Activated CD4-positive, alpha-beta T cell treated with anti-CD3 and anti-CD28 coated beads for 36 hours (primary cell): ENCODE measurements around the gene ITM2B. TPM values are rescaled to one million over a fixed set of nuclear protein-coding genes. Genes with fewer than 3 reads are reported as not detected.
A peak's percentile ranks its signal among the peaks of the same experiment; 100 is the strongest.
"Not testable (repeated sequence)": the region's sequence is repeated elsewhere in the genome, so short reads cannot be mapped to it uniquely, and the experiment has no call there.

ENCODE experiments used
- ATAC-seq: fragments of 200-7000 bp; cut with Tn5 transposase; one replicate; pipeline ENCODE4 v1.10.0; 2021; ENCODE audit warnings: mild to moderate bottlenecking, moderate library complexity
- CTCF ChIA-PET: fragments of 350-600 bp; sonication (Branson Sonifier 250); formaldehyde crosslinking; loops from one replicate; lab custom pipeline; 2021; ENCODE audit warnings: antibody characterized with exemption; lab: Charles Lee
- POLR2A ChIA-PET: fragments of 350-600 bp; sonication (Branson Sonifier 250); formaldehyde crosslinking; loops from one replicate; lab custom pipeline; 2021; ENCODE audit warnings: antibody characterized with exemption, inconsistent platforms; lab: Charles Lee
- DNase-seq: peaks from one replicate; pipeline ENCODE4 v3.0.0-alpha.2; 2020
- H3K27ac Mint-ChIP-seq: one replicate; pipeline ENCODE4 v1.8.0; 2021; ENCODE audit warnings: mixed read lengths
- H3K27me3 Mint-ChIP-seq: one replicate; pipeline ENCODE4 v1.8.0; 2021; ENCODE audit warnings: mixed read lengths
- H3K36me3 Mint-ChIP-seq: one replicate; pipeline ENCODE4 v1.8.0; 2021; ENCODE audit warnings: low read depth, mixed read lengths
- H3K4me1 Mint-ChIP-seq: one replicate; pipeline ENCODE4 v1.8.0; 2021; ENCODE audit warnings: mixed read lengths
- H3K4me3 Mint-ChIP-seq: one replicate; pipeline ENCODE4 v1.8.0; 2021; ENCODE audit warnings: mild to moderate bottlenecking, moderate library complexity, mixed read lengths
- H3K9me3 Mint-ChIP-seq: one replicate; pipeline ENCODE4 v1.8.0; 2021; ENCODE audit warnings: low read depth, mixed read lengths
- intact Hi-C, 2 experiments: fragments of 100-400 bp; cut with DNase I in 1 of 2; cut with micrococcal nuclease in 1 of 2; formaldehyde crosslinking; loops; one replicate each; pipeline versions ENCODE4 v1.14.2 to v1.15.1; 2022 to 2024; cut with DNase I, micrococcal nuclease
- total RNA-seq, 2 experiments: library from RNA; stranded (reverse); gene quantifications; one replicate each; pipeline ENCODE4 v1.2.3, GENCODE V29; 2021

The ITM2B gene
- total RNA-seq, 2 experiments from 2014 or later: 67.0 to 96.5 TPM

DNA sequence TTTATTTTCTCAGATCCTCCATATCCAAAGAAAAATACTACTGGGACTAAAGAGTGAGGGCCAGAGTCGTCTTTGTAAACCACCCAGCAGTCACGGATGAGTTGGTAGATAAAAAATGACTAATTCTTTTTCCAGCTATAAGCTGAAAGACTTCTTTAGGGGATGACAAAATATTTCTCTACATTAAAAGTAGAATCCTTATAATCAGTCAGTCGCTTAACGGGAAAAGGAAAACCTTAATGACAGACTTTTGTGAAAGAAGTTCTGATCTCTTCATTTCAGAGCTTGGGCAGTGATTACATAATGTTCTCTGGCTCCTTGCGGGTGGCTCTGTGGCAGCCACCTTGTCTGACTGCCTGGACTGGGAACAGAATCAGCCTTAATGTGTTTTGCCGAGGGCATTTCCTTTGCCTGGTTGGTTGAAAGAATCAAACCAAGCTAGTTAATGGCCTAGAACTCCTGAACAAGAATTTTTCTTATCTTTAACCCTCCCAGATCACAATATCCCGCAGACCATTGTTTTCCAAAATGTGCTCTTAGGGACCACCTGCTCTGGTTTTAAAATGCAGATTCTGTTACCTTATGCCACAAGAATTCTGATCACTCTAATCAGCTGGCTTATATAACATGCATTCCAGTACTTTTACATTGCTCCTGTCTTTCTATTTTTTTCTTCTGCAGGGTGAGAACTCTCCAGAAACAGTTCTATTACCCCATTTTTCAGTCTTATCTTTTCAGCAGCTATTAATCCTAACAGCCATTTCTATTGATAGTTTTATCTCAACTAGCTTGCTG lies 2.5 kb downstream of the ITM2B start:
- Mint-ChIP-seq H3K27ac (peak overlapping the region; percentile 76), H3K9me3 (no peaks in the 10 kb centered on the region), H3K27me3 (peaks cover 2% of the 10 kb centered on the region), H3K4me1 (peaks cover 68% of the 10 kb centered on the region), H3K36me3 (peaks cover 6% of the 10 kb centered on the region), H3K4me3 (peak overlapping the region; percentile 84)
- no peak for ATAC-seq
- intact Hi-C loops: loop anchor here (1.0 to 5.0 kb wide), 6 partner anchors 14 to 327 kb away; partner anchors contain the start of gene NUDT15 (in 1 of the 2)
- POLR2A ChIA-PET: interaction anchor here (0.6 to 1.4 kb wide), 10 partner anchors 8 to 198 kb away, joined by 3 to 6 read pairs (median 3); partner anchors contain the start of gene NUDT15
- CTCF ChIA-PET: interaction anchor here (0.5 to 2.0 kb wide), 13 partner anchors 8 to 1846 kb away, joined by 3 to 7 read pairs (median 4); partner anchors contain the start of gene MED4
- DNase-seq: no peak

- POLR2A ChIA-PET: no interaction called here
- ATAC-seq (no peak), DNase-seq (no peak)
- peaks cover 70% of the 10 kb centered on the region for H3K4me1 Mint-ChIP-seq
- no peaks in the 10 kb centered on the region for H3K27me3 Mint-ChIP-seq
- CTCF ChIA-PET: interaction anchor here (0.6 to 1.5 kb wide), 6 partner anchors 7 to 97 kb away, joined by 3 to 5 read pairs (median 3); no protein-coding TSS in a partner anchor
- intact Hi-C loops: loop anchor here (1.0 to 5.0 kb wide), 4 partner anchors 68 to 326 kb away; partner anchors contain the start of gene NUDT15 (in 1 of the 2)
- peak overlapping the region; percentile 0 for H3K4me3 Mint-ChIP-seq
- H3K27ac Mint-ChIP-seq: no peak overlapping the region
- H3K36me3 Mint-ChIP-seq: peaks cover 6% of the 10 kb centered on the region
- no peaks in the 10 kb centered on the region for H3K9me3 Mint-ChIP-seq
Observed at GRCh38 chr13:48236528-48237353, 3.7 kb downstream of the ITM2B start.

GRCh38 chr13:48239369-48239768 lies 6.4 kb downstream of the ITM2B start:
- POLR2A ChIA-PET, H3K4me3 Mint-ChIP-seq, DNase-seq, H3K9me3 Mint-ChIP-seq, H3K27me3 Mint-ChIP-seq, ATAC-seq, H3K27ac Mint-ChIP-seq: not testable (repeated sequence)
- intact Hi-C loops: loop anchor here (5.0 kb wide), 3 partner anchors 163 to 323 kb away; partner anchors contain the start of gene NUDT15 (in 1 of the 2)
- Mint-ChIP-seq H3K36me3 (peaks cover 11% of the 10 kb centered on the region), H3K4me1 (peaks cover 75% of the 10 kb centered on the region)
- CTCF ChIA-PET: interaction anchor here (1.0 kb wide), 1 partner anchor 529 kb away, joined by 3 read pairs; no protein-coding TSS in a partner anchor

DNA sequence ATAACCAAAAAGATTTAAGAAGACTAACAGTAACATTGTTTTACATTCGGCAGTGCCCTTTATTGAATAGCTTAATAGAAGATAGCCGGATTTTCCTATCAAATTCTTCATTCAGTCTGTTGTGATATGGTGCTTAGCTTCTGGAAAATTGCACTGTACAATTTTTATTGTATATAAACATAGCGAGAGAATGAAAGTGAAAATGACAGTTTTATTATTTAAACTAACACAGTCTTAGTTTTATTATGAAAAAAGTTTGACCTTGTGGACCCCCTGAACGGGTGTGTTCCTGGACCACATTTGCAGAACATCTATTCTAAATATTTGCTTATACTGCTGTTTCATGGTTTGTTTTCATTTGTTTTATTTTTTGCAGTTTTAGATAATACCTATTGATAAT lies 8.6 kb downstream of the ITM2B start:
- Mint-ChIP-seq H3K27ac (no peak overlapping the region), H3K4me3 (no peak overlapping the region), H3K27me3 (no peaks in the 10 kb centered on the region), H3K9me3 (no peaks in the 10 kb centered on the region), H3K4me1 (peaks cover 69% of the 10 kb centered on the region), H3K36me3 (peaks cover 10% of the 10 kb centered on the region)
- intact Hi-C loops: no loop called here
- POLR2A ChIA-PET: no interaction called here
- DNase-seq: no peak
- no peak for ATAC-seq
- CTCF ChIA-PET: interaction anchor here (0.9 kb wide), 1 partner anchor 11 kb away, joined by 3 read pairs; no protein-coding TSS in a partner anchor

- H3K4me3 Mint-ChIP-seq: no peak overlapping the region
- peaks cover 10% of the 10 kb centered on the region for H3K36me3 Mint-ChIP-seq
- POLR2A ChIA-PET: no interaction called here
- H3K9me3 Mint-ChIP-seq: no peaks in the 10 kb centered on the region
- no peak overlapping the region for H3K27ac Mint-ChIP-seq
- ATAC-seq (no peak), DNase-seq (no peak)
- CTCF ChIA-PET: interaction anchor here (0.8 kb wide), 1 partner anchor 13 kb away, joined by 3 read pairs; no protein-coding TSS in a partner anchor
- intact Hi-C loops: no loop called here
- H3K27me3 Mint-ChIP-seq: no peaks in the 10 kb centered on the region
- H3K4me1 Mint-ChIP-seq: peaks cover 62% of the 10 kb centered on the region
Observed at GRCh38 chr13:48242677-48243076, 9.7 kb downstream of the ITM2B start.

- H3K27me3 Mint-ChIP-seq: no peaks in the 10 kb centered on the region
- no peak overlapping the region for H3K27ac Mint-ChIP-seq
- H3K9me3 Mint-ChIP-seq: no peaks in the 10 kb centered on the region
- H3K36me3 Mint-ChIP-seq: peaks cover 11% of the 10 kb centered on the region
- H3K4me3 Mint-ChIP-seq: no peak overlapping the region
- intact Hi-C loops: no loop called here
- CTCF ChIA-PET: interaction anchor here (1.0 to 1.3 kb wide), 2 partner anchors 8 to 19 kb away, joined by 4 to 5 read pairs; no protein-coding TSS in a partner anchor
- peaks cover 65% of the 10 kb centered on the region for H3K4me1 Mint-ChIP-seq
- DNase-seq (no peak), ATAC-seq (no peak)
- POLR2A ChIA-PET: no interaction called here
Observed at GRCh38 chr13:48244159-48244558, 11.2 kb downstream of the ITM2B start.

GRCh38 chr13:48246102-48246501 lies 13.1 kb downstream of the ITM2B start:
- Mint-ChIP-seq H3K27me3 (no peaks in the 10 kb centered on the region), H3K36me3 (peaks cover 11% of the 10 kb centered on the region), H3K4me1 (peaks cover 62% of the 10 kb centered on the region), H3K27ac (peak overlapping the region; percentile 37), H3K9me3 (no peaks in the 10 kb centered on the region), H3K4me3 (no peak overlapping the region)
- ChIA-PET CTCF (no interaction called here), POLR2A (no interaction called here)
- DNase-seq: no peak
- intact Hi-C loops: loop anchor here in 1 of 2 experiments (1.0 kb wide), 1 partner anchor 8 kb away; no protein-coding TSS in a partner anchor
- ATAC-seq: no peak

DNA sequence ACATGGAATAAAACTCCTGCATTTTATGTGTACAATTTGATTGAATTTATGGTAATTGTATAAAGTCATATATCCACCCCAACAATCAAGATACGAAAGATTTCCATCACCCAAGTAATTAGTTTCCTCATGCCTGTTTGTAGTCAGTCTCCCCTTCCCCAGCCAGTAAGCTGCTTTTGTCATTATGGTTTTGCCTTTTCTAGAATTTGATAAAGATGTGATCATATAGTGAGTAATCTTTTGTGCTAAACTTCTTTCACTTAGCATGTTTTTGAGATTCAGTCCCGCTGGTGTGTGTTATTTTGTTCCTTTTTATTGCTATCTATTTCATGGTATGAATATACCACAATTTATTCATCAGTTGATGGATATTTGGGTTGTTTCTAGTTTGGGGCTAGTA lies 16.0 kb downstream of the ITM2B start:
- ChIA-PET CTCF (interaction anchor here (1.0 to 1.1 kb wide), 2 partner anchors 14 to 122 kb away, joined by 4 to 5 read pairs; no protein-coding TSS in a partner anchor), POLR2A (interaction anchor here (1.0 kb wide), 1 partner anchor 14 kb away, joined by 5 read pairs; no protein-coding TSS in a partner anchor)
- H3K27ac Mint-ChIP-seq: peak overlapping the region; percentile 85
- DNase-seq: no peak
- no peaks in the 10 kb centered on the region for H3K9me3 Mint-ChIP-seq
- peak; percentile 97 for ATAC-seq
- peaks cover 13% of the 10 kb centered on the region for H3K36me3 Mint-ChIP-seq
- H3K4me3 Mint-ChIP-seq: peak overlapping the region; percentile 37
- no peaks in the 10 kb centered on the region for H3K27me3 Mint-ChIP-seq
- intact Hi-C loops: loop anchor here (1.0 kb wide), 1 partner anchor 14 kb away; no protein-coding TSS in a partner anchor
- H3K4me1 Mint-ChIP-seq: peaks cover 62% of the 10 kb centered on the region

- Mint-ChIP-seq H3K36me3 (peaks cover 25% of the 10 kb centered on the region), H3K4me1 (peaks cover 53% of the 10 kb centered on the region), H3K9me3 (no peaks in the 10 kb centered on the region), H3K27me3 (no peaks in the 10 kb centered on the region), H3K4me3 (no peak overlapping the region), H3K27ac (no peak overlapping the region)
- POLR2A ChIA-PET: no interaction called here
- CTCF ChIA-PET: interaction anchor here (1.3 kb wide), 1 partner anchor 213 kb away, joined by 3 read pairs; no protein-coding TSS in a partner anchor
- DNase-seq: no peak
- no peak for ATAC-seq
- intact Hi-C loops: no loop called here
Observed at GRCh38 chr13:48251611-48252081, 18.6 kb downstream of the ITM2B start.

- Mint-ChIP-seq H3K36me3 (peaks cover 25% of the 10 kb centered on the region), H3K9me3 (no peaks in the 10 kb centered on the region), H3K4me3 (no peak overlapping the region), H3K27me3 (no peaks in the 10 kb centered on the region), H3K4me1 (peaks cover 53% of the 10 kb centered on the region), H3K27ac (no peak overlapping the region)
- ATAC-seq (no peak), DNase-seq (no peak)
- POLR2A ChIA-PET: no interaction called here
- CTCF ChIA-PET: no interaction called here
- intact Hi-C loops: no loop called here
Observed at GRCh38 chr13:48252176-48252575, 19.2 kb downstream of the ITM2B start.

- Mint-ChIP-seq H3K4me1 (peaks cover 48% of the 10 kb centered on the region), H3K27ac (peak overlapping the region; percentile 7), H3K27me3 (no peaks in the 10 kb centered on the region), H3K36me3 (peaks cover 30% of the 10 kb centered on the region), H3K4me3 (no peak overlapping the region), H3K9me3 (no peaks in the 10 kb centered on the region)
- no peak for ATAC-seq
- intact Hi-C loops: no loop called here
- POLR2A ChIA-PET: no interaction called here
- no peak for DNase-seq
- CTCF ChIA-PET: no interaction called here
Observed at GRCh38 chr13:48253849-48254248, 20.8 kb downstream of the ITM2B start.
